Glutamatergic neuron (in vitro differentiated cells): ENCODE measurements around the gene PDLIM7. TPM values are rescaled to one million over a fixed set of nuclear protein-coding genes. Genes with fewer than 3 reads are reported as not detected.

Source experiments
- DNase-seq: peaks from one replicate; pipeline ENCODE4 v3.0.0; 2022
- H3K27ac Mint-ChIP-seq: one replicate; pipeline ENCODE4 v1.8.0; 2020; ENCODE audit warnings: mild to moderate bottlenecking, mixed read lengths, inconsistent platforms; ENCODE audit not compliant: unreplicated experiment
- H3K27me3 Mint-ChIP-seq: one replicate; pipeline ENCODE4 v1.8.0; 2020; ENCODE audit warnings: mild to moderate bottlenecking, moderate library complexity, mixed read lengths, inconsistent platforms; ENCODE audit not compliant: unreplicated experiment
- H3K36me3 Mint-ChIP-seq: one replicate; pipeline ENCODE4 v1.8.0; 2020; ENCODE audit warnings: mild to moderate bottlenecking, mixed read lengths, inconsistent platforms; ENCODE audit not compliant: unreplicated experiment
- H3K4me1 Mint-ChIP-seq: one replicate; pipeline ENCODE4 v1.8.0; 2020; ENCODE audit warnings: mild to moderate bottlenecking, low read depth, mixed read lengths, inconsistent platforms; ENCODE audit not compliant: unreplicated experiment
- H3K4me3 Mint-ChIP-seq: one replicate; pipeline ENCODE4 v1.8.0; 2020; ENCODE audit warnings: mild to moderate bottlenecking, mixed read lengths, inconsistent platforms; ENCODE audit not compliant: unreplicated experiment
- H3K9me3 Mint-ChIP-seq: one replicate; pipeline ENCODE4 v1.8.0; 2020; ENCODE audit warnings: mild to moderate bottlenecking, moderate library complexity, mixed read lengths, inconsistent platforms; ENCODE audit not compliant: unreplicated experiment
- total RNA-seq: library from RNA; stranded (reverse); fragmentation: NEBNext Ultra II Directional; extraction: Animal tissue kit (Norgen Biotek cat#: 25700); gene quantifications from one replicate; pipeline ENCODE4 v1.2.1, GENCODE V29; 2021; ENCODE audit not compliant: unreplicated experiment
- TF ChIP-seq, protein P1 (sequence below): fragments of 200-600 bp; sonication (generic); IDR thresholded peaks from one replicate; pipeline ENCODE4 v1.5.0; 2021; ENCODE audit not compliant: partially characterized antibody, unreplicated experiment

PDLIM7 gene
- total RNA-seq, 1 donor from 2014 or later = 430 TPM

DNA sequence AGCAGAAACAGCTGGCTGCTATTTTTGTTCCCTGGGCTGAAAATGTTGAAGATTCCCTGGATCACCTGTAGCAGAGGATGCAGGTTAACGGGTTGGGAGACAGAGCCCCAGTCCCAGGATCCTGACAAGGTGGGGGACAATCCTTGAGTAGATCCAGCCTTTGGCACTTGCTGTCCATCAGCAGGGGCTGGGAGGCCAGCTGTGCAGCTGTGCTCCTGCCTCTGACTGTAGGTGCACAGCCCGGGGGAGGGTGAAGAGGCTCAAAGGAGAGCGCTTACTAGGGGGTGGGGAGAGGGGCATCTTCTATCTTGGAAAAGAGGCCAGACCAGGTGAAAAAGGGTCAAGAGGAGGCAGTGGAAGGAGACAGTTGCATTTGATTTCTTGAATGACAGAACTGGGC, 22.9 kb upstream of the PDLIM7 start:
- Mint-ChIP-seq H3K9me3 (peaks cover 16% of the 10 kb centered on the region), H3K4me1 (peaks cover 10% of the 10 kb centered on the region), H3K36me3 (peaks cover 4% of the 10 kb centered on the region), H3K4me3 (no peak overlapping the region), H3K27ac (peak overlapping the region; percentile 56), H3K27me3 (peaks cover 20% of the 10 kb centered on the region)
- TF ChIP-seq, protein P1, sequence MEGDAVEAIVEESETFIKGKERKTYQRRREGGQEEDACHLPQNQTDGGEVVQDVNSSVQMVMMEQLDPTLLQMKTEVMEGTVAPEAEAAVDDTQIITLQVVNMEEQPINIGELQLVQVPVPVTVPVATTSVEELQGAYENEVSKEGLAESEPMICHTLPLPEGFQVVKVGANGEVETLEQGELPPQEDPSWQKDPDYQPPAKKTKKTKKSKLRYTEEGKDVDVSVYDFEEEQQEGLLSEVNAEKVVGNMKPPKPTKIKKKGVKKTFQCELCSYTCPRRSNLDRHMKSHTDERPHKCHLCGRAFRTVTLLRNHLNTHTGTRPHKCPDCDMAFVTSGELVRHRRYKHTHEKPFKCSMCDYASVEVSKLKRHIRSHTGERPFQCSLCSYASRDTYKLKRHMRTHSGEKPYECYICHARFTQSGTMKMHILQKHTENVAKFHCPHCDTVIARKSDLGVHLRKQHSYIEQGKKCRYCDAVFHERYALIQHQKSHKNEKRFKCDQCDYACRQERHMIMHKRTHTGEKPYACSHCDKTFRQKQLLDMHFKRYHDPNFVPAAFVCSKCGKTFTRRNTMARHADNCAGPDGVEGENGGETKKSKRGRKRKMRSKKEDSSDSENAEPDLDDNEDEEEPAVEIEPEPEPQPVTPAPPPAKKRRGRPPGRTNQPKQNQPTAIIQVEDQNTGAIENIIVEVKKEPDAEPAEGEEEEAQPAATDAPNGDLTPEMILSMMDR = no peak
- DNase-seq = no peak

DNA sequence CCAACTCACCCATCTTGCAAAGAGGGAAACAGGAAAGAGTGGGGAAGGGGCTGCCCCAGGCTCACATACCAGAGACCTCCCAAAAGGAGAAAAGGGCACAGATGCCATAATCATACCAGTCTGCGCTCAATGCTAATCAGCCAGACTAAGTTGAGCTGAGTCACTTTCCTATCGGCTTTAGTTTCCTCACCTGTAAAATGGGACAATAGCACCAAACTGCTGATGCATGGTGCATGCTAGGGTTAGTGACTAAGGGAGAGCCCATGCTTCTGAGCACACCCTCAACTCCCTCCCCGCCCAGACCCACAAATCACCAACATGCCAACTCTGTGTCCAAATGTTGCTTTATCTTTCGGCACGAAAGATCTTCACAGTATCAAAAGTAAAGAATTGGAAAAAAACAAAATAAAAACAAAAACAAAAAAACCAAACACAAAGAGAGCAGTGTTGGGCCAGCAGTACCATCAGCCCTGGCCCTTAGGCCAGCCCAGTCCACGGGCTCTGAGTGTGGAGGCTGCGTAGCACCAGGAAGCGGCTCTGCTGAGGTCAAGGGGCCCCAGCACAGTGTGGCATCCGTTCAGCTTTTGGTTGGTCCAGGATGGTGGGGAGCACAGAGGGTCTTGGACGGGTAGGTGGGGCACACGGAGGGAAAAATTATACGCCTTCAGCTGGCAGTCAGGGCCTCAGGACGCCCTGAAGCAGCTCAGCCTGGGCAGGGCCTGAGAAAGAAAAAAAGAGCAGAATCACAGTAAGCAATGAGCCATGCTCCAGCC, 22.2 kb upstream of the PDLIM7 start:
- TF ChIP-seq, protein P1 = no peak
- Mint-ChIP-seq H3K4me3 (no peak overlapping the region), H3K4me1 (peaks cover 12% of the 10 kb centered on the region), H3K27me3 (peaks cover 22% of the 10 kb centered on the region), H3K27ac (no peak overlapping the region), H3K9me3 (peaks cover 20% of the 10 kb centered on the region), H3K36me3 (peaks cover 4% of the 10 kb centered on the region)
- no peak for DNase-seq

DNA sequence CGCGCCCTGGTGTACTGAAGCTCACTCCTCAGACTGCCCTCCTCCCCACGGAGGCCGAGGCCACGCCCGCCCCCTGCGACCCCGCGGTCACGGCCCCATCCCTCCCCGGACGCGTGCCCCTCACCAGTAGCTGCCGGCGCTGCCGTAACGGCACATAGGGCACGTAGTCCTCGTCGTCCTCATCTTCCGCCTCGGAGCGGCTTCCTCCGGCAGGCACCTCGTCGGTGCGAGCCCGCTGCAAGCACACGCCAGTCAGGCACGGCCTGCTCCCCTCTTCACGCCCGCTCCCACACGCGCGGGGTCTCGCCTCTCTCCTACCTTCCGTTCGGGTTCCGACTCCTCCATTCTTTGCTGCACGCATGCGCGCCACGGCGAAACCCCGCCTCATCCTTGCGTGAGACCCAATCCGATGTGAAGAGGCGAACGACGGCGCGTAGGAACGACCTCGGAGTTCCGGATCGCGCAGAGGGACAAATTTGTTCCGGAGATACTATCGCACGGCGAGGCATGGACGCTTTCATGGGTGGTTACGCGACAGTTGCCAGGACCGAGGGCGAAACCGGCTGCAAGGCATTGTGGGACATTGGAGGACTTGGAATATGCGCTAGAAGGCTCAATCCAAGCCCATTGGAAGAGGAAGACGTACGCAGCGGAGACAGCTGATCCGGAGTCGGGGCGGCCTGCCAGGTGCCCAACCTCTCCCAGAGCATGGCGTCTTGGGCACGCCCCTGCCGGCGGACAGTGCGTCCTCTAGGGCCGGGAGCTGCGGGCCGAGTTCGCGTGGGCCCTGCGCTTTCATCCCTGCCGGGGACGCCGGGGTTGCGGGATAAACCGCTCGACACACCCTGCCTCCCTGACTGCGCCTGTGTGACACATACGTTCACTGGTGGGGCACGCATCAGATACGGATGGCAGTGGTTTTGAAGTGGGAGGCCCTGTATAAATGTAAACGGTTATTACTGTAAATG, 19.5 kb upstream of the PDLIM7 start, which contains the start of gene DDX41:
Gene DDX41 (minus strand): TSS at position 361 of the 968 bp plus-strand sequence. CDS start 16 bp downstream, at position 345.
- peaks cover 12% of the 10 kb centered on the region for H3K4me1 Mint-ChIP-seq
- peaks cover 4% of the 10 kb centered on the region for H3K36me3 Mint-ChIP-seq
- DNase-seq = peak; percentile 97
- H3K9me3 Mint-ChIP-seq = peaks cover 20% of the 10 kb centered on the region
- peak within 1 kb of the TSS; percentile 92 for H3K27ac Mint-ChIP-seq
- TF ChIP-seq, protein P1 = no peak
- peaks cover 20% of the 10 kb centered on the region for H3K27me3 Mint-ChIP-seq
- peak within 1 kb of the TSS; percentile 99 for H3K4me3 Mint-ChIP-seq

DNA sequence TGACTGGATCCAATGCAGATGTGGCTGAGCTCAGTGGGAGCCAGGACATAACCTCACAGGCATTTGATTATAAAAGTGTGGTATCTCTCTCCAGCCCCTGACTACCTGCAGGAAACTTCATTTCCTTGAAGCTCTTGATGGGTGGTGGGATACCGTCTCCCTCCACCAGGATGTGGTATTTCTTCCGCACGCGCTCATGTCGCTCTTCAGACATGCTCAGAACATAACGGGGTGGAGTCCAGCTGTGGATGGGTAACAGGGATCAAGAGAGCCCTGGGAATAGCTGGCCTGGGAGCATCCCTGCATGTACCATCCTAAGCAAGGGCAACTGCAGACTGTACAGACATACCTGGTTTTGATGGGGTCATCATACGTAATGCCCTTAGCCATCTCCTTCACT, 18.2 kb upstream of the PDLIM7 start:
- peaks cover 20% of the 10 kb centered on the region for H3K27me3 Mint-ChIP-seq
- DNase-seq = no peak
- H3K27ac Mint-ChIP-seq = peak overlapping the region; percentile 36
- peak overlapping the region; percentile 99 for H3K4me3 Mint-ChIP-seq
- TF ChIP-seq, protein P1 = peak; percentile 27
- peaks cover 12% of the 10 kb centered on the region for H3K4me1 Mint-ChIP-seq
- peaks cover 21% of the 10 kb centered on the region for H3K9me3 Mint-ChIP-seq
- peaks cover 4% of the 10 kb centered on the region for H3K36me3 Mint-ChIP-seq
